SH-SY5Y (cell line): ENCODE results near the gene IRF2BP2.

Source experiments
- GATA2 ChIP-seq: IDR thresholded peaks from 2 replicates; pipeline ENCODE4 v1.6.1; 2011; ENCODE audit warnings: mild to moderate bottlenecking, low read depth, low read length
- GATA3 ChIP-seq: IDR thresholded peaks from 2 replicates; pipeline ENCODE4 v1.6.1; 2011; ENCODE audit warnings: low read depth, mild to moderate bottlenecking, low read length, moderate library complexity

GRCh38 chr1:234604495-234605398 is 5.2 kb downstream of the IRF2BP2 start:
- no peak for TF ChIP-seq GATA3
- TF ChIP-seq GATA2, result no peak
